Small intestine (tissue), 7 donors: ENCODE results near the gene UBE2Z. TPM values are rescaled to one million over a fixed set of nuclear protein-coding genes. Genes with fewer than 3 reads are reported as not detected.
"Not testable (repeated sequence)": the region's sequence is repeated elsewhere in the genome, so short reads cannot be mapped to it uniquely, and the experiment has no call there.

Experiments used
- DNase-seq, 2 donors: peaks; one replicate each; pipeline versions ENCODE4 v3.0.0 to v3.0.0-alpha.2; 2013
- FAIRE-seq: peaks from 2 replicates; lab custom pipeline; 2012; peaks lifted over from hg19 to GRCh38; lab: Jason Lieb, UNC
- H3K27ac ChIP-seq, 3 donors: one replicate each; pipeline ENCODE4 v1.5.1; 2013; ENCODE audit warnings: low read length in 2 of 3, mild to moderate bottlenecking in 2 of 3, control low read depth in 1 of 3, inconsistent platforms in 1 of 3, low read depth in 1 of 3, moderate library complexity in 1 of 3
- H3K27me3 ChIP-seq, 3 donors: one replicate each; pipeline ENCODE4 v1.6.1; 2013; ENCODE audit warnings: low read length in 3 of 3, inconsistent platforms in 1 of 3; ENCODE audit not compliant: control insufficient read depth in 3 of 3, insufficient read depth in 3 of 3
- H3K36me3 ChIP-seq, 3 donors: one replicate each; pipeline ENCODE4 v1.6.1; 2013; ENCODE audit warnings: low read length in 3 of 3, inconsistent platforms in 1 of 3, low read depth in 1 of 3, mild to moderate bottlenecking in 1 of 3, moderate library complexity in 1 of 3; ENCODE audit not compliant: control insufficient read depth in 3 of 3, insufficient read depth in 2 of 3
- H3K4me1 ChIP-seq, 3 donors: one replicate each; pipeline ENCODE4 v1.6.1; 2013; ENCODE audit warnings: low read length in 2 of 3, inconsistent platforms in 1 of 3, low read depth in 1 of 3, mild to moderate bottlenecking in 1 of 3, moderate library complexity in 1 of 3; ENCODE audit not compliant: control insufficient read depth in 3 of 3, insufficient read depth in 2 of 3
- H3K4me3 ChIP-seq, 3 donors: one replicate each; pipeline ENCODE4 v1.5.1; 2013; ENCODE audit warnings: low read length in 3 of 3, control low read depth in 1 of 3, inconsistent platforms in 1 of 3, low read depth in 1 of 3, mild to moderate bottlenecking in 1 of 3, moderate library complexity in 1 of 3
- H3K9me3 ChIP-seq, 2 donors: one replicate each; pipeline ENCODE4 v1.6.1; 2013; ENCODE audit warnings: low read depth in 1 of 2, low read length in 1 of 2; ENCODE audit not compliant: control insufficient read depth in 2 of 2, insufficient read depth in 1 of 2
- WGBS, 3 donors: extraction: QIAGEN DNeasy Blood & Tissue Kit; methylation state at CpG; one replicate each; pipeline ENCODE4 v1.1.7; 2013; 5-methylcytosine and 5-hydroxymethylcytosine counted together
- polyA plus RNA-seq, 4 donors: library from polyadenylated mRNA; stranded (reverse) in 3 of 4; unstranded in 1 of 4; fragments of 200-250 nt in 3 of 4; fragments of 120-200 nt in 1 of 4; gene quantifications; one replicate each; pipeline versions ENCODE4 v1.2.1 to v1.2.3, GENCODE V29; 2013
- donor health status: healthy with polysubstance abuse.
- donor health status: control.
- donor health status: control.
- donor health status: Bipolar disorder and iron deficiency.
- donor health status: healthy.

Gene UBE2Z
- polyA plus RNA-seq, 4 donors = 39.1 to 67.7 (median 43.7) TPM

DNA sequence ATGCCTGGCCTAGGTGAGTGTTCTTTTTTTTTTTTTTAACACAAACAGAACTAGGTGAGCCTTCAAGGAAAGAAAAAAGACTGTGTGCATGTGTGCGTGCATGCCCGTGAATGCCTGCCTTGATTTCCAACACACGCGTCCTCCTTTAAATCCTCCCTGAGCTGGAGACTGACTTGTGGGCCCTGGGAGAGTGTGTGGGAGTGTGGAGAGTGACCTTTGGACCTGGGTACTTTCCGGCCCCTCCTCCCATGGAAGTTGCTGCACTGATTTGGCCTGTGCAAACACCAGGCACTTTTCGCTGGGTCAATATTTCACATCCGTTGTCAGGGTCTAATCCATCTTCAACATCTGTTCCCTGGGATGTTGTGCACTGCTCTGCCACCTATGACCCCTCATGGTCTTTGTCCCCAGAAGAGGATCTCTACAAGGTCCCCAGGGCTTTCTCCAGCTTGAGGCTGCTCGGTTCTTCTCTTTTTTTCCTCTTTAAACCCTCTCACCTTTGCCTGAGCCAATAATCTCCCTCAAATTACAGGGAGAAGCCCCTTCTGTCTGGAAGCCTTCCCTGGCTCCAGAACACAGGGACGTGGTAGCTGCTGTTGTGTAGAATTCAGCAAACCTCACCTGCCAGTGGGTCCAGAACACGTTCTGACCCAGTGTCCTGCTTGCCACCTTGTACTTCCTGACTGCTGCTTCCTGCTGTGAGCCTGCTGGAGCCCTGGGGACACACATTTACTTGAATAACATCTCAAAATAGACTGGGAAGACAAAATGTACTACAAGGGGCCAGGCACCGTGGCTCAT is 36.5 kb upstream of the UBE2Z start:
- H3K36me3 ChIP-seq = peaks cover 0 to 3% (median 0%) of the 10 kb centered on the region in 3 donors
- H3K9me3 ChIP-seq = no peaks in the 10 kb centered on the region
- WGBS, 3 donors = 10 to 43% (median 25%) methylated on average over 11 of the region's 11 CpGs
- DNase-seq = peak; percentile 92 to 95
- FAIRE-seq = no peak
- peak overlapping the region; percentile 76 to 91 (median 87) for H3K27ac ChIP-seq
- peaks cover 11 to 49% (median 15%) of the 10 kb centered on the region in 3 donors for H3K4me1 ChIP-seq
- no peaks in the 10 kb centered on the region for H3K27me3 ChIP-seq
- no peak overlapping the region for H3K4me3 ChIP-seq

DNA sequence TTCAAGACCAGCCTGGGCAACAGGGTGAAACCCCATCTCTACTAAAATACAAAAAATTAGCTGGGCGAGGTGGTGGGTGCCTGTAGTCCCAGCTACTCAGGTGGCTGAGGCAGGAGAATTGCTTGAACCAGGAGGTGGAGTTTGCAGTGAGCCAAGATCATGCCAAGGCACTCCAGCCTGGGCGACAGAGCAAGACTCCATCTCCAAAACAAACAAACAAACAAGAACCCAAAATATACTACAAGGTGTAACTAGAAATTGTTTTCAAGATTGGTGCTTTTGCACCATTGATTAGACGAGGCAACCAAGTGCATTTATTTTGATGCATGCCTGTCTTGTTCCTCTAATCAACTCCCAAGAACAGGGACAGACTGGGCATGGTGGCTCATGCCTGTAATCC is 35.8 kb upstream of the UBE2Z start:
- DNase-seq, H3K9me3 ChIP-seq, H3K36me3 ChIP-seq, H3K27me3 ChIP-seq, H3K4me3 ChIP-seq, FAIRE-seq: not testable (repeated sequence)
- peaks cover 11 to 49% (median 15%) of the 10 kb centered on the region in 3 donors for H3K4me1 ChIP-seq
- WGBS, 3 donors = 79 to 92% (median 80%) methylated on average over 3 of the region's 3 CpGs
- peak overlapping the region; percentile 76 to 91 (median 87) for H3K27ac ChIP-seq

DNA sequence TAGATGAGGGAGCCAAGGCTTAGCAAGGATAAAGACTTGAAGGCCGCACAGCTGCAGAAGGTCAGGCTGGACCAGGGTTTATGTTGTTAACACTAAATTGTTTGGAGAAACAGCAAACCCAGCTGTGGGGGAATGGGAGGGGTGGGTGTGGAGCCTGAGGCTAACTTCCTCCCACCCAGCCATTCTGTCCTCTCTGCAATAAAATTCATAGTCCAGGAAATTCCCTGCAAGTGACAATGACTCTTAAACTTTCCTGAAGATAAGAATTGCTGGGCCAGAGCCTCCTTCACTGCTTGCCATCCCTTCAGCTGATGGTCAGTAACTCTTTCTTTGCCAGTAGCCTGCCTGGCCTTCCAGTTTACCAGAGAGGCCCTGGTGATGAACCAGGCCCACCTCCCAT is 35.0 kb upstream of the UBE2Z start:
- WGBS, 3 donors = 33 to 55% (median 42%) methylated on average over 1 of the region's 1 CpG
- H3K27me3 ChIP-seq = no peaks in the 10 kb centered on the region
- peak; percentile 57 to 60 for DNase-seq
- H3K4me3 ChIP-seq = no peak overlapping the region
- no peak for FAIRE-seq
- H3K27ac ChIP-seq = peak overlapping the region; percentile 24 to 91 (median 47)
- no peaks in the 10 kb centered on the region for H3K36me3 ChIP-seq
- peaks cover 11 to 52% (median 15%) of the 10 kb centered on the region in 3 donors for H3K4me1 ChIP-seq
- H3K9me3 ChIP-seq = no peaks in the 10 kb centered on the region

DNA sequence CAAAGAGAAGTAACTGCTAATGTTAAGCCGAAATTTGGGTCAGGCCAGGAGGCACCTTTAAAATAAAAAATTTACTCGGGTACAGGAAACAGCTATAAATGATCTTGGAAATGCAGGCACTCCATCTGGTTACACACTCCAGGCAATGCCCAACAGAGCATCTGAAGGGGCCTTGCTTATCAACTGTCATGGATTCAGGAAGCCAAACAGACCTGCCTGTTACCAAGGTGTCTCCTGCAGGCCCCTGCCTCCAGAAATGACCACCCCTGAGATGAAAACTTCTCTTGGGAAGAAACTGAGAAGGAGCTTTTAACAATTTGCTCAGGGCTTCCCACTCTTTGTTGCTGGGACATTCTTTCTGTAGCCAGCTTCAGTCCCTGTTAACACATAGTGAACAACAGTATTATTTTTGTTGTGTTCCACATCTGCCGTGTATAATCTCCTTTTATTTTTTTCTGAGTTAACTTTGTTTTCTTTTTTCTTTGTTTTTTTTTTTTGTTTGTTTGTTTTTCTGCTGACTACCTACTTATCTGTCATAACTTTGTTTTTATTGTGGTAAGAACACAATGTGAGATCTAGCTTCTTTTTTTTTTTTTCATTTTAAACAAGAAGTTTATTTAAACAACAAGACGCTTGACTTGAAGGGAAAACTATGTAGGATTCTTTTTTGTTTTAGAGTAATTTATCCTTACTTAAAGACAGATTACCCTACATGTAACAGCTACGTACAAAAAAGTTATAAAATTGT is 34.3 kb upstream of the UBE2Z start:
- FAIRE-seq = no peak

DNA sequence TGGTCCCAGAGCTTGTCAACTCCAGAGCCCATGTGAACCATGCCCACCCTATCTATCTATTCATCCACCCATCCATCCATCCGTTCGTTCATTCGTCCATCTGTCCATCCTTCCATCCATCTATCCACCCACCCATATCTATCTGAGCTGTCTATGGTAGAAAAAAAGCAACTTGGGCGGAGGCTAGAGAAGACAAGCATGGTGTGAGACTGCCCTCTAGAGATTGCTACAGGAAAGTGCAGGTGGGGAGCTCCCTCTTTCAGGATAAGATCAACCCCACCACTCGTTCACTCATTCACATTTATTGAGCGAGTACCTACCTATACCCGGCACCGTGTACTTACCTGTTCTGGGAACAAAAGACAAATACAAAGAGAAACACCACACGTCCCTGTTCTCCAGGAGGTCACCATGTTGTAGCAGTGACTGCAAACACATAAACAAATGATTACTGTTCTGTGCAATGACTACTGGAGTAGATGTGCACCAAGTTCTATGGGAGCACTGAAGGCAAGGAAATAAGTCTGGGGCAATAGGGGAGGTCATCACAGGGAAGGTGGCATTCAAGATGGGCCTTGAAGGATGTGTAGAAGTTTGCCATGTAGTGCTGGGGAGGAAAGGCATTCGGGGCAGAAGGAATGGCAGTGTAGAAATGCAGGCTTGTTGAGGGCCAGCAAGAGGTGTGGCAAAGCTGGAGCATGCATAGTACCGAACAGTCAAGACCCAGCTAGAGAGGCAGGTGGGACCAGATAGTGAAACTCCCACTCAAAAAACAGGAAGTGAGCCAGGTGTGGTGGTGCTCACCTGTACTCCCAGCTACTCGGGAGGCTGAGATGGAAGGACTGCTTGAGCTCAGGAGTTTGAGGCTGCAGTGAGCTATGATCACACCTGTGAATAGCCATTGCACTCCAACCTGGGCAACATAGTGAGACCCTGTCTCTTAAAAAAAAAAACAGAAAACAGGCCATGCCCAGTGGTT is 29.0 kb upstream of the UBE2Z start:
- DNase-seq = peak; percentile 77 to 81
- H3K36me3 ChIP-seq = no peaks in the 10 kb centered on the region
- WGBS, 3 donors = 17 to 22% (median 19%) methylated on average over 12 of the region's 12 CpGs
- H3K9me3 ChIP-seq = no peaks in the 10 kb centered on the region
- no peaks in the 10 kb centered on the region for H3K27me3 ChIP-seq
- H3K27ac ChIP-seq = no peak overlapping the region
- FAIRE-seq = no peak
- no peak overlapping the region for H3K4me3 ChIP-seq
- H3K4me1 ChIP-seq = peaks cover 0 to 3% (median 0%) of the 10 kb centered on the region in 3 donors

More for the DNA sequence above, 34.3 kb upstream of the UBE2Z start:
- Histone ChIP-seq H3K9me3 (no peaks in the 10 kb centered on the region), H3K27ac (peak overlapping the region; percentile 24 to 91 (median 47)), H3K4me3 (no peak overlapping the region), H3K4me1 (peaks cover 11 to 52% (median 15%) of the 10 kb centered on the region in 3 donors), H3K27me3 (no peaks in the 10 kb centered on the region), H3K36me3 (no peaks in the 10 kb centered on the region)
- WGBS, 3 donors = 45 to 52% (median 50%) methylated on average over 5 of the region's 5 CpGs
- DNase-seq = peak in 1 of 2 donors; percentile 20

DNA sequence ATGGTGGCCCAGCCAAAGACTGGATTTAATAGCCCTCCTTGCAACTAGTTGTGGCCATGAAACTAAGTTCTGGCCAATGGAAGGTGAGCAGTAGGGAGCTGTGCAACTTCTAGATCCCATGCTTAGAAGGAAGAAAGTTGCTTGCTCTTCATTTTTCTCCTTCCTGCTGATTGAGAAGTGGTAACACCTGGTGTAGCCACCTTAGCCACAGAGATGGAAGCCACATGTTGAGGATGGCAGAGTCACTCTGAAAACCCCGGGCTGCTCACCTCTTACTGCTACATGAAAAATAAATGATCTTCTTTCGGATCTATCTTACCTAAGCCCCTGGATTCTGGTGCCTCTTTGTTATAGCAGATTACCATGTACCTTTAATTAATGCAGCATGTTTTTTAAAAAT is 25.9 kb upstream of the UBE2Z start:
- Histone ChIP-seq H3K36me3 (no peaks in the 10 kb centered on the region), H3K4me1 (peaks cover 0 to 3% (median 0%) of the 10 kb centered on the region in 3 donors), H3K27ac (no peak overlapping the region), H3K9me3 (no peaks in the 10 kb centered on the region), H3K4me3 (no peak overlapping the region), H3K27me3 (no peaks in the 10 kb centered on the region)
- DNase-seq = no peak
- 82 to 91% (median 87%) methylated on average over 2 of the region's 2 CpGs for WGBS, 3 donors
- FAIRE-seq = no peak

DNA sequence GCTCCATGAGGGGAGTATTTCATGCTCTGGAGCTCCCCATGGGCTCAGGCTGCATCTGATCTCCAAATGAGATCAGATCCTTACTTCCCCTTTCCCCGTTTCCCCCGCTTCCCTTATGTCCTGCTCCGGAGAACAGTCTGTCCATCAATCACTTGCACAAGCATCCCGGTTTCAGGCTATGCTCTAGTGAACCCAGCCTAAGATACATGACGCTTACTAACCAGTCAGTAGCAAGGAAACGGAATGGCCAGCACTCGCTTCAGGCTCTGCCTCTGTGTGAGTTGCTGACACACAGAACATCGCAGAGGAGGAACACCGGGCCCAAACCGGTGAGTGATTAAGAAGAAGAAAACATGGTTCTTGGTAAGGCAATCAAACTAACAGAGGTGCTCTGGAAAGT is 25.0 kb upstream of the UBE2Z start:
- Histone ChIP-seq H3K27me3 (no peaks in the 10 kb centered on the region), H3K4me1 (no peaks in the 10 kb centered on the region), H3K4me3 (no peak overlapping the region), H3K36me3 (no peaks in the 10 kb centered on the region), H3K27ac (no peak overlapping the region), H3K9me3 (no peaks in the 10 kb centered on the region)
- 63 to 78% (median 72%) methylated on average over 10 of the region's 10 CpGs for WGBS, 3 donors
- DNase-seq (no peak), FAIRE-seq (no peak)
